ENCODE measurements around the gene USP43.

GRCh38 chr17:9776911-9777310 is 131.6 kb downstream of the USP43 start:
- TF ChIP-seq CTCF (IDR thresholded peaks at IDR 0.05) (no peak), EZH2 (IDR thresholded peaks at IDR 0.05) (no peak), EZH2phosphoT487 (IDR thresholded peaks at IDR 0.05) (no peak)

All from neural progenitor cell (in vitro differentiated cells).